Measurements from ENCODE around the gene STAB1.

STAB1 gene

DNA sequence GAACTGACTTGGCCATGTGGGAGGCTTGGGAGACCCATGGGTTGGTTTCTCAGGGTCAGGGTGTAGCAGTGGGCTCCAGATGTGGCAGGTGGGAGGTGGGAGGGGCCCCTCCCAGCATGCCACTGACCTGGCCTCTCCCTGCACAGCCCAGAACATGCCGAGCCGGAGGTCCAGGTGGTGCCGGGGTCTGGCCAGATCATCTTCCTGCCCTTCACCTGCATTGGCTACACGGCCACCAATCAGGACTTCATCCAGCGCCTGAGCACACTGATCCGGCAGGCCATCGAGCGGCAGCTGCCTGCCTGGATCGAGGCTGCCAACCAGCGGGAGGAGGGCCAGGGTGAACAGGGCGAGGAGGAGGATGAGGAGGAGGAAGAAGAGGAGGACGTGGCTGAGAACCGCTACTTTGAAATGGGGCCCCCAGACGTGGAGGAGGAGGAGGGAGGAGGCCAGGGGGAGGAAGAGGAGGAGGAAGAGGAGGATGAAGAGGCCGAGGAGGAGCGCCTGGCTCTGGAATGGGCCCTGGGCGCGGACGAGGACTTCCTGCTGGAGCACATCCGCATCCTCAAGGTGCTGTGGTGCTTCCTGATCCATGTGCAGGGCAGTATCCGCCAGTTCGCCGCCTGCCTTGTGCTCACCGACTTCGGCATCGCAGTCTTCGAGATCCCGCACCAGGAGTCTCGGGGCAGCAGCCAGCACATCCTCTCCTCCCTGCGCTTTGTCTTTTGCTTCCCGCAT is 7.9 kb upstream of the STAB1 start:
- no peak for DNase-seq (ENCODE audit: low read depth)

DNA sequence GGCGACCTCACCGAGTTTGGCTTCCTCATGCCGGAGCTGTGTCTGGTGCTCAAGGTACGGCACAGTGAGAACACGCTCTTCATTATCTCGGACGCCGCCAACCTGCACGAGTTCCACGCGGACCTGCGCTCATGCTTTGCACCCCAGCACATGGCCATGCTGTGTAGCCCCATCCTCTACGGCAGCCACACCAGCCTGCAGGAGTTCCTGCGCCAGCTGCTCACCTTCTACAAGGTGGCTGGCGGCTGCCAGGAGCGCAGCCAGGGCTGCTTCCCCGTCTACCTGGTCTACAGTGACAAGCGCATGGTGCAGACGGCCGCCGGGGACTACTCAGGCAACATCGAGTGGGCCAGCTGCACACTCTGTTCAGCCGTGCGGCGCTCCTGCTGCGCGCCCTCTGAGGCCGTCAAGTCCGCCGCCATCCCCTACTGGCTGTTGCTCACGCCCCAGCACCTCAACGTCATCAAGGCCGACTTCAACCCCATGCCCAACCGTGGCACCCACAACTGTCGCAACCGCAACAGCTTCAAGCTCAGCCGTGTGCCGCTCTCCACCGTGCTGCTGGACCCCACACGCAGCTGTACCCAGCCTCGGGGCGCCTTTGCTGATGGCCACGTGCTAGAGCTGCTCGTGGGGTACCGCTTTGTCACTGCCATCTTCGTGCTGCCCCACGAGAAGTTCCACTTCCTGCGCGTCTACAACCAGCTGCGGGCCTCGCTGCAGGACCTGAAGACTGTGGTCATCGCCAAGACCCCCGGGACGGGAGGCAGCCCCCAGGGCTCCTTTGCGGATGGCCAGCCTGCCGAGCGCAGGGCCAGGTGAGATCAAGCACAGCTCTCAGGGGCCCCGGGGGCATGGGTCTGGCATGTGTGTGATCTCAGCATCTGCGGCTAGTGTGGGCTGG is 7.1 kb upstream of the STAB1 start:
- DNase-seq (ENCODE audit: low read depth) = no peak

DNA sequence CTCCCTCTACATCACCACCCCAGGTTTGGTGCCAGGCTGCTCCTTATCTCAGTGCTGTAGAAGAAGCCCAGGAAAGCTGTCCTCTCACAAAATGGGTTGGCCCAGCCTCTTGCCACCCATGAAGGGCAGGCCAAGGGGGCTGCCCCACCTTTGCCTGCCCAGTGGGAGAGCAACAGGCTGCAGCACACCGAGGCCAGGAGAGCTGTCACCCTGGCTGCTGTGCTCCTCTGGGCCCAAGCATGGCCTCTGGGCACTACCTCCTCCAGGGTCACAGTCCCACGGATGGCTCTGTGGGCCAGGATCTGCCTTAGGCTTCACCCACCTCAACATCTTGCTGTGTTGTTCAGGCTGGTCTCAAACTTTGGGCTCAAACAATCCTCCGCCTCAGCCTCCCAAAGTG is 6.4 kb upstream of the STAB1 start:
- no peak for DNase-seq (ENCODE audit: low read depth)

DNA sequence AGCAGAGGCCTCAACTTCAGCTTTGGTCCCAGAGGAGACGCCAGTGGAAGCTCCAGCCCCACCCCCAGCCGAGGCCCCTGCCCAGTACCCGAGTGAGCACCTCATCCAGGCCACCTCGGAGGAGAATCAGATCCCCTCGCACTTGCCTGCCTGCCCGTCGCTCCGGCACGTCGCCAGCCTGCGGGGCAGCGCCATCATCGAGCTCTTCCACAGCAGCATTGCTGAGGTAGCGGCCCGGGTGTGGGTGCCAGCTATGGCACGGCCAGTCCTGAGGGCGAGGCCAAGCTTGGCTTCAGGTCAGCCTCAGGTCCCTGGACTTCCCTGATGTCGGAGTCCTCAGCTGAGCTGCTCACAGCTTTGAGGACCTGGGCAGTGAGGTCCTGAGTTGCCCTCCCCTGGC is 5.7 kb upstream of the STAB1 start:
- DNase-seq (ENCODE audit: low read depth) = no peak

DNA sequence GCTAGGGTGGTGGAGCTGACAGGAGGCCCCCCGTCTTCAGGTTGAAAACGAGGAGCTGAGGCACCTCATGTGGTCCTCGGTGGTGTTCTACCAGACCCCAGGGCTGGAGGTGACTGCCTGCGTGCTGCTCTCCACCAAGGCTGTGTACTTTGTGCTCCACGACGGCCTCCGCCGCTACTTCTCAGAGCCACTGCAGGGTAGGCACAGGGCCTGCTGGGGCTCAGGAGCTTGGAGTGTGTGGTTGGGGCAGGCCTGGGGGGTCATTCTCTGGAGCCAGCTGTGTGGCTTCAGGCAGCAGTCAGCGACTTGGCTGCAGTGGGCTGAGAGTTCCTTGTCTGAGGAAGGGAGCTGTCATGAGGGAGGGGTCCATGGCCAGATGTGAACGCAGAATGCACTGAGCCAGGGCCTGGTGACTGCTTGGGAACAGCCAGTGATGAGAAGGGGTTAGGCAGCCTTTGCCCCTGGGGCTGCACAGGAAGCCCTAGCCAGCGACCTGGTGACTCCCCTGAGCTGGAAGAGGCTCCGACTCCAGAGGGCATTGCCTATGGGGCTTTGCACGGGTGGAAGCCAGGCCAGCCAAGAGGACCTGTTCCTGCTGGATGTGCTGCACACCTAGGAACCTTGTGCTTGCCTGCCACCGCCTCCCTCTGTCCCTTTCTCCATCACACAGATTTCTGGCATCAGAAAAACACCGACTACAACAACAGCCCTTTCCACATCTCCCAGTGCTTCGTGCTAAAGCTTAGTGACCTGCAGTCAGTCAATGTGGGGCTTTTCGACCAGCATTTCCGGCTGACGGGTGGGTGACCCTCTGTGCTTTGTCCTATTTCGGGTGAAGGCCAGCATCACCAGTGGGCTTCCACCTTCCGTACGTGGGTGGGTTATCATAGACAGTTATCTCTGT is 4.9 kb upstream of the STAB1 start:
- DNase-seq (ENCODE audit: low read depth) = no peak

DNA sequence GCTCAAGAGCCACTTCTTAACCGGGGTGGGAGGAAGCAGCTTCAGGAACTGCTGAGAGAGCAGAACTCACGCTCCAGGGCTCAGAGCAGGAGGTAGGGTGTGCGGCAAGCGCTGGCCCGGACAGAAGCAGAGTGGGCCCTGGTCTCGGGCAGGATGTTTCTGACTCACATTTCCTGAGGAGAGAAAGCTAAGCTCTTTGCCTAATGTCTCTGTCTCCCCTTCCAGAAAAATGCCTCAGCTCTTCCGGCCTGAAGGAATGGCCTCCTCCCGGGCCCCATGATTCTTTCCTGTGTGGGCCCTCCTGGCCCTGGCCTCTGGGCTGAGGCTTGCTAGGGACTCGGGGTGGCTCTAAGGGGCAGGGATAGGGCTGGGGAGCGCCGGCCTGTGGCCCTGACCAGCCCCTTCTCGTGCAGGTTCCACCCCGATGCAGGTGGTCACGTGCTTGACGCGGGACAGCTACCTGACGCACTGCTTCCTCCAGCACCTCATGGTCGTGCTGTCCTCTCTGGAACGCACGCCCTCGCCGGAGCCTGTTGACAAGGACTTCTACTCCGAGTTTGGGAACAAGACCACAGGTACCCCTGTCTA is 4.1 kb upstream of the STAB1 start:
- DNase-seq (ENCODE audit: low read depth) = peak; percentile 22

DNA sequence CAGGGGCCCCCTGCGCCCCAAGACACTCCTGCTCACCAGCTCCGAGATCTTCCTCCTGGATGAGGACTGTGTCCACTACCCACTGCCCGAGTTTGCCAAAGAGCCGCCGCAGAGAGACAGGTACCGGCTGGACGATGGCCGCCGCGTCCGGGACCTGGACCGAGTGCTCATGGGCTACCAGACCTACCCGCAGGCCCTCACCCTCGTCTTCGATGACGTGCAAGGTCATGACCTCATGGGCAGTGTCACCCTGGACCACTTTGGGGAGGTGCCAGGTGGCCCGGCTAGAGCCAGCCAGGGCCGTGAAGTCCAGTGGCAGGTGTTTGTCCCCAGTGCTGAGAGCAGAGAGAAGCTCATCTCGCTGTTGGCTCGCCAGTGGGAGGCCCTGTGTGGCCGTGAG is 3.1 kb upstream of the STAB1 start:
- DNase-seq (ENCODE audit: low read depth) = no peak

DNA sequence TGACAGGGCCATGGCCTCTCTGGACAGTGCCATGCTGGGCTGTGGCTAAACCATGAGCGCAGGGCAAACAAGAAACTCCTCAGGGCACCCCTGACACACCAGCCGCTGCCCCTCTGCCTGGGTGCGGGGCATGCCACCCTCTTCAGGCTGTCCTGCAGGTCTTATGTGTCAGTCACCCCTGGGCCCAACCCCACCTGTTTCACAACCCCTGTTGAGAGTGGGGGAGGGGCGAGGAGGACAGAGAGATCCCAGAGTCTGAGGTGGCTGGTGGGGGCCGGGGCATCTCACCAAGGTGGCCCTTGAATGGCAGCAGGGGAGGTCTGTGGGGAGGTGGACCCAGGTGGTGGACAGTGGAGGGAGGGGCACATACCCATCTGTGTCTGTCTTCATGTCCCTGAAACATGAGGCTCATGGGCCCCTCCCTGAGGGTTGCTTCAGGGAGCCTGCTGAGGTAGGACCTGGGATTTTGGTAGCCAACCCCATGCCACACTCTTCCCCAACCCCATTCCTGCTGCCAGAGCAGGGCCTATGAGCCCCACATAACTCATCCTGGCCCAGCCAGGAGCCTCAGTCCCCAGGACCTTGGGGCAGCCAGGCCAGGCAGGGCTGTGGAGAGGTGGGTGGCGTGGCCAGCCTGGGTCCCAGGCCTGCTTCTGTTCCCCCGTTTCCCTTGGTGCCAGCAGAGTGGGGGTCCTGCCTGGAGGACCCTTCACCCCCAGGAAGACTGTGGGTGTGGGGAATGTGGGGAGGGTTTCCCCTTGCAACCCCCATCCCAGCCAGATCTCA is 1.7 kb upstream of the STAB1 start:
- DNase-seq (ENCODE audit: low read depth) = no peak

DNA sequence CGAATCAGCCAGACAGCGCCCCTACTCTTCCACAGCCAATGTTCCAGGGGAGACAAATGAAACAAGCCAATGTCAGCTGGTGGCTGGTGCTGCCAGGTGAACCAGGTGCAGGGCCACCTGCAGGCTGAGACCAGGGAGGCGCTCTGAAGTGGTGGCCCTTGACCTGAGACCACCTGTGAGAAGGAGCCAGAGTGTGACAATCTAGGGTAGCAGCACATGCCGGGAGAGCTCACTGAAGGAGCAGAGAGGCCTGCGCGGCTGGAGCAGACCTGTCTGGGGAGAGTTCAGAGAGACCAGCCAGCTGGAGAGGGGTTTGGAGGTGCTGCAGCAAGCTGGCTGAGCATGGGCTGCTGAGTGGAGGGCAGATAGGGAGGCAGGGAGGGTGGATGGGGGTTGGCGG is 693 bp upstream of the STAB1 start:
- no peak for DNase-seq (ENCODE audit: low read depth)

DNA sequence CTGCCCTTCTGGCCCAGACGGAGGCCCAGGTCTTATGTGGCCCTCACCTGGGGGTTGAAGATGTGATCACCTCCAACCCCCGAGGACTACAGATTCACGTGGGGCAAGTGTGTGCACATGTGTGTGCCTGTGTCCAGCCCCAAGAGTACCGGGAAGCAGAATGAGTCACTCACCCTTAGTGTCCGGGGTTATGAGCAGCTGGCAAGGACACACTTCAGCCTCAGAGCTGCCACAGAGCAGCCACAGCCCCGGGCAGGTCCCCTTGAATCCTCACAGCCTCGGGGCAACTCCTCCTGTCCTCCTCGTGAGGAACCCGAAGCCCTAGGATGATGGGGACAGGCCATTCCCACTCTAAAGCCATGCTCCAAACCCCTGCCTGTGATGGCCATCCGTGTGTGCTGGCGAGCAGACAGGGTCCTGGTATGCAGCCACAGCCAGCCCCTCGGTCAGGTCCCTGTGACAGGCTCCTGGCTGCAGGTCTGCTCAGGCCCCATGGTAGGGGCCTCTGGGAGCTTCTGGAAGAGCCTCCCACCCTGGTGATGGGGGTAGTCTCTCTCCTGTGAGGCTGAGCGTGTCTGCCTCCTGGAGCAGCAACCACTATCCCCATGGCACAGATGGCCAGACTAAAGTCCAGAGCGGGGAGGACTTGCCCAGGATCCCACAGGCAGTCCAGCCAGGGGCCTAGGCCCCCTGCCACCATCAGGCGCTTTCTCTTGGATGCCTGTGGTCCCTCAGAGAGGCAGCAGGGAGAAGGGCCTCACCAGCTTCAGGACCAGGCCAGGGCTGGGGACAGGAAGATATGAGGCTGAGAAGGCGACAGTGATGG is 852 bp downstream of the STAB1 start:
- no peak for DNase-seq (ENCODE audit: low read depth)

DNA sequence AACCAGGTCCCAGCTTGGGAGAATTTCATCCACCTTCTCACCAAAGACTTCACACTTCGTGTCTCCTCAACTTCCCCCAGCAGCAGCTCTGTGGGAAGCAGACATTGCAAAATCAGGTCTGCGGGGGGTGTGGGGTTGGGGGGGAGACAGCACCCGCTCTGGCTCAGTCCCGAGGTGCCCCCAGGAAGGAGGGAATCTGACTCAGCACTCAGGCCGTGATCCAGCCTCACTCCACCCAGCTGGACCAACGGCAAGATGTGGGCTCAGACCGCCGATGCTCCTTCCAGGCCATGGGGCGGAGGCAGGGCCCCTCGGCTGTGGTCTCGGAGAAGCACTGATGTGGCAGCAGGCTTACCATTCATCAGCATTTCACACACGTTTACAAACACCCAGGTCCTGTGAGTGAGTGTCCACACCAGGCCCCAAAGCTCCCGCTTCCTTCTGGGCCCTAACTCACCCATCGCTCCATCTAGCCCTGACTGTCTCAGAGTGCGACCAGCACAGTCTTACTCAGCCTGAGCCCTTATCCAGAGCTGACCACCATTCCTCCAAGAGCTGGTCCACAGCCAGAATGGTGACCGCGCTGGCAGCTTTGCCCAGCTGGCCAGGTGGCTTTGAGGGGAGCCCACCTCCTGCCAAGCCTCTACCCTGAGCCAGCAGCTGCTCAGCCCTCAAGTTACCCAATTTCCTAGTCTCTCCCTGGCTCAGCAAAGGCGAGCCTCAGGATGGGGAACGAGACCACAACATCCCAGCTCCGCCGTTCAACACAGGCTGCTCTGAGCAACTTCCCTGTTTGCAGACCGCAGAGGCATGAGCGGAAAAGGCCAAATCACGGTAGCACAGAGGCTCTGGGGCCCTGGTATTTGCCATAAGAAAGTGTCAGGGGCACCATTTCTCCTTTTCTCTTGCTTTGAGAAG is 3.3 kb downstream of the STAB1 start:
- DNase-seq (ENCODE audit: low read depth) = peak; percentile 70

DNA sequence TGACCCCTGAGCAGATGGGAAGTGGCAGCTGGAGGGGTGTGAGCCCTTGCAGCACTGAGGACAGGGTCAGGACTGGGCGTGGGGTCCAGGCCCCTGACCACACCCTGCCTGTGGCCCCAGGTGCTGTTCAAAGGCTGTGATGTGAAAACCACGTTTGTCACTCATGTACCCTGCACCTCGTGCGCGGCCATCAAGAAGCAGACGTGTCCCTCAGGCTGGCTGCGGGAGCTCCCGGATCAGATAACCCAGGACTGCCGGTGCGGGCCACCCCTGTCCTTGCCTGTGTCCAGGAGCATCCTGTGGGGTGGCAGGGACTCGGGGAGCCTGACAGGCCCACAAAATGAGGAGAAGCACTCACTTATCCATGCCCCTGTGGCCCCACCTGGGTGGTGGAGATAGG is 5.9 kb downstream of the STAB1 start:
- DNase-seq (ENCODE audit: low read depth) = no peak

DNA sequence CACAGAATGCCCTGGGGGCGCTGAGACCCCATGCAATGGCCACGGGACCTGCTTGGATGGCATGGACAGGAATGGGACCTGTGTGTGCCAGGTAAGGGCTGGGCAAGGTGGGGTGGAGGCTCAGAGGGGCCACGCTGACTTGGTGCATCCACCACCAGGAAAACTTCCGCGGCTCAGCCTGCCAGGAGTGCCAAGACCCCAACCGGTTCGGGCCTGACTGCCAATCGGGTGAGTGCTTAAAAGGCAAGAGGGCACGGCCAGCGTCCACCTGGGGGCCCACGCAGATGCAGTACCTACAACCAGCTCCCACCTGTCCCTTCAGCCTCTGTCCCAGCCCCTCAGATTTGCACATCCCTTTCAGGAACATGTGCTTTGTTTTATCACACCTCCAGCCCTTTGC is 6.9 kb downstream of the STAB1 start:
- no peak for DNase-seq (ENCODE audit: low read depth)

DNA sequence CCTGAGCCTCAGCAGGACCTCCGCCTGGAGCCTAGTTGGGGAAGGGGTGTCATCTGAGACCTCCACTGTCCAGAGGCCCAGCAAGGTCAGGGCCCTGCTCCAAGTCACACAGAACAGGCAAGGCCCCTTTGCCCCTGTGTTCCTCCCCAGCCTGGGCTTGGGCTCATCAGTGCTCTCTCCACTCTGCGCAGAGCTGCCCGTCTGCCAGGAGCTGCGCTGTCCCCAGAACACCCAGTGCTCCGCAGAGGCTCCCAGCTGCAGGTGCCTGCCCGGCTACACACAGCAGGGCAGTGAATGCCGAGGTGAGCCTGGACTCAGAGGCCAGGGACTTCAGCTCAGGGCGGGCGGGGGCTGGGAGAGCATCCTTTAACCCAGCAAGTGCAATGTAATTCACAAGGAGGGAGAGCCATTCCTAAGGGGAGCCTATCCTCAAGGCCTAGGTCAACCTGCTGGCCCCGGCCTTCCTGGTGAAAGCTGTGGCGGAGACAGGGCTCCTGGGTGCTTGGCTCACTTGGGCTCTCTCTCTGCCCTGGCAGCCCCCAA is 7.7 kb downstream of the STAB1 start:
- no peak for DNase-seq (ENCODE audit: low read depth)

DNA sequence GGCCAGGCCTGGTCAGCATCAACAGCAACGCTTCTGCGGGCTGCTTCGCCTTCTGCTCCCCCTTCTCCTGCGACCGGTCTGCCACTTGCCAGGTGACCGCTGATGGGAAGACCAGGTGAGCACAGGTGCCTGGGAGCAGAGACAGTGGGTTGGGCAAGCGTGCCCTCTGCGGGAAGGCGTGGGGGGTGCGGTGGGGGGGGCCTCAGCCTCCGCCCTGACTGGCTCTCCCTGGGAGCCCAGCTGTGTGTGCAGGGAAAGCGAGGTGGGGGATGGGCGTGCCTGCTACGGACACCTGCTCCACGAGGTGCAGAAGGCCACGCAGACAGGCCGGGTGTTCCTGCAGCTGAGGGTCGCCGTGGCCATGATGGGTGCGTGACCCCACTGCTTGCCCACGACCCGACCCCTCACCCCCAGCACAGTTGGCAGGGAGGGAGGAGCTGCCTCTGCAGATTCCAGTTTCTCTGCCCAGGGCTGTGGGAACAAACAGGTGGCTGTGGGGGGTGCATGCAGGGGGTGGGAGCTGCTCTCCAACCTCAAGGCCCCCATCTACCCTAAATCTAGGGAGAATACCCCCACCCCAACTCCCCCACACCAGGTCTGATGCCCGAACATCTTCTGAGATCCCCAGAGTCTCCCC is 8.8 kb downstream of the STAB1 start:
- DNase-seq (ENCODE audit: low read depth) = no peak

DNA sequence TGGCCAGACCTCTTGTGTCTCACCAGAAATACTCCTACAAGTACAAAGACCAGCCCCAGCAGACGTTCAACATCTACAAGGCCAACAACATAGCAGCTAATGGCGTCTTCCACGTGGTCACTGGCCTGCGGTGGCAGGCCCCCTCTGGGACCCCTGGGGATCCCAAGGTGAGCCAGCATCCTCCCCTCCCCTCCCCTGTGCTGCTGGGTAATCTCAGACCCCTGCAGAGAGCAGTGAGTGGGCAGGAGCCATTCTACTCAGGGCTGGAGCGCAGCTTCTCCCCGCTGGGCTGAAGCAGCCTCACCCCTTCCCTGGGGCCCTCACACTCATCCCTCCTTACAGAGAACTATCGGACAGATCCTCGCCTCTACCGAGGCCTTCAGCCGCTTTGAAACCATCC is 9.8 kb downstream of the STAB1 start:
- no peak for DNase-seq (ENCODE audit: low read depth)

DNA sequence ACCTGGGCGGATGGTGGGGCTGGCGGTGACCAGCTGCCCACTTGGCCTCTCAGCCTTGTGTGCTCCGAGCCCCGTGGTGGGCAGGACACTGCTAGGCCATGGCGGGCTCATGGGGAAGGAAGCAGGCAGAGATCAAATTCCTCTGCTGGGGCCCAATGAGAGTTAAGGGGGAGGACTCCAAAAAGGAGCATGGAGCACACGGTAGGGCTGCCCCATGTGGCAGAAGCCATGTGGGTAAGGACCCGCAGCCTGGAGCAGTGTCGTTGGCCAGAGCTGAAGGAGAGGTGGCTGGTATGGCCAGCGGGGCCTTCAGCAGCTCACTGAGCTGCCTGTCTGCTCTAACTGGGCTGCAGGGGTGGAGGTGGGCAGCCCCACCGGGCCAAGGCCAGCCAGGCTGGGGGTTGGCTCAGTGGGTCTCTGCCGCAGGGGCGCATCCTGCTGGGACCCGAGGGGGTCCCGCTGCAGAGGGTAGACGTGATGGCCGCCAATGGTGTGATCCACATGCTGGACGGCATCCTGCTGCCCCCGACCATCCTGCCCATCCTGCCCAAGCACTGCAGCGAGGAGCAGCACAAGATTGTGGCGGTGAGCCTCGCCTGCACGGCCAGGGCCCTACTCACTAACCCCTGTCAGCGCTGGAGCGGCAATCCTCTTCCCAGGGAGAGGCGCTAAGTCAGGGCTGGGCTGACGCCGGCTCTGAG is 11.3 kb downstream of the STAB1 start:
- no peak for DNase-seq (ENCODE audit: low read depth)

DNA sequence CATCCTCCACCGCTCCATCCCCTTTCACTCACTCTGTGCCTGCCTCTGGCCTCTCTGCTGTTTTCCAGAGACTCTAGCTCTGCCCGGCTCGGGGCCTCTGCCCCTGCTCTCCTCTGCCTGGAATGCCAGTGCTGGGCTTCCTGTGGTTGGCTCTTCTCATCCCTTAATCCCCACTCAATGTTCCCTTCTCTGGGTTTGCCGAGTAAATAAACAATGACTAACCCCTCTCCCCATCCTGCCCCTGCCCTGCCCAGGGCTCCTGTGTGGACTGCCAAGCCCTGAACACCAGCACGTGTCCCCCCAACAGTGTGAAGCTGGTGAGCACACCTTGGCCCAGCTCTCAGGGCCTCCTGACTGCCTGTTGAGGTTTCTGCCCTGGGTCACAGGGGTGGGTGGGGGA is 12.2 kb downstream of the STAB1 start:
- DNase-seq (ENCODE audit: low read depth) = no peak
